ENCODE data around the gene NKD2. TPM values are rescaled to one million over a fixed set of nuclear protein-coding genes. Genes with fewer than 3 reads are reported as not detected.

NKD2 gene
- total RNA-seq, 1 donor from 2014 or later, result 28.3 TPM

GRCh38 chr5:1065891-1066650 is 57.5 kb downstream of the NKD2 start:
- H3K4me1 Mint-ChIP-seq (ENCODE audit: low read depth), result no peaks in the 10 kb centered on the region
- TF ChIP-seq CTCF (IDR thresholded peaks at IDR 0.05; ENCODE audit: unreplicated experiment), result no peak
- no peak overlapping the region for H3K27ac Mint-ChIP-seq

GRCh38 chr5:1066676-1067075 is 58.1 kb downstream of the NKD2 start:
- no peaks in the 10 kb centered on the region for H3K9me3 Mint-ChIP-seq (ENCODE audit: low read depth)
- no peak overlapping the region for H3K4me3 Mint-ChIP-seq (ENCODE audit: low read depth)
- peaks cover 1% of the 10 kb centered on the region for H3K36me3 Mint-ChIP-seq (ENCODE audit: insufficient read depth)
- TF ChIP-seq CTCF (IDR thresholded peaks at IDR 0.05; ENCODE audit: unreplicated experiment), result no peak
- DNase-seq (ENCODE audit: low spot score, unreplicated experiment), result no peak
- no peaks in the 10 kb centered on the region for H3K4me1 Mint-ChIP-seq (ENCODE audit: low read depth)
- no peak overlapping the region for H3K27ac Mint-ChIP-seq
- no peaks in the 10 kb centered on the region for H3K27me3 Mint-ChIP-seq

More at GRCh38 chr5:1065891-1066650, 57.5 kb downstream of the NKD2 start:
- no peaks in the 10 kb centered on the region for H3K27me3 Mint-ChIP-seq
- no peaks in the 10 kb centered on the region for H3K9me3 Mint-ChIP-seq (ENCODE audit: low read depth)
- H3K36me3 Mint-ChIP-seq (ENCODE audit: insufficient read depth), result peaks cover 1% of the 10 kb centered on the region
- no peak overlapping the region for H3K4me3 Mint-ChIP-seq (ENCODE audit: low read depth)
- DNase-seq (ENCODE audit: low spot score, unreplicated experiment), result no peak

- no peak for TF ChIP-seq CTCF (IDR thresholded peaks at IDR 0.05; ENCODE audit: unreplicated experiment)
- H3K4me1 Mint-ChIP-seq (ENCODE audit: low read depth), result no peaks in the 10 kb centered on the region
- H3K27ac Mint-ChIP-seq, result peak overlapping the region; percentile 81
- peaks cover 1% of the 10 kb centered on the region for H3K36me3 Mint-ChIP-seq (ENCODE audit: insufficient read depth)
- no peak for DNase-seq (ENCODE audit: low spot score, unreplicated experiment)
- H3K4me3 Mint-ChIP-seq (ENCODE audit: low read depth), result no peak overlapping the region
- no peaks in the 10 kb centered on the region for H3K9me3 Mint-ChIP-seq (ENCODE audit: low read depth)
- H3K27me3 Mint-ChIP-seq, result no peaks in the 10 kb centered on the region
These were observed 58.8 kb downstream of the NKD2 start for GRCh38 chr5:1067141-1068121.

GRCh38 chr5:1068204-1068894 is 59.7 kb downstream of the NKD2 start:
- no peak overlapping the region for H3K27ac Mint-ChIP-seq

More at GRCh38 chr5:1068204-1068894, 59.7 kb downstream of the NKD2 start:
- H3K36me3 Mint-ChIP-seq (ENCODE audit: insufficient read depth), result peaks cover 1% of the 10 kb centered on the region
- TF ChIP-seq CTCF (IDR thresholded peaks at IDR 0.05; ENCODE audit: unreplicated experiment), result no peak
- DNase-seq (ENCODE audit: low spot score, unreplicated experiment), result no peak
- no peaks in the 10 kb centered on the region for H3K9me3 Mint-ChIP-seq (ENCODE audit: low read depth)
- H3K27me3 Mint-ChIP-seq, result no peaks in the 10 kb centered on the region
- H3K4me3 Mint-ChIP-seq (ENCODE audit: low read depth), result no peak overlapping the region
- no peaks in the 10 kb centered on the region for H3K4me1 Mint-ChIP-seq (ENCODE audit: low read depth)
